Fibroblast of villous mesenchyme (primary cell): ENCODE data around the gene TMEM185A. TPM values are rescaled to one million over a fixed set of nuclear protein-coding genes. Genes with fewer than 3 reads are reported as not detected.
"Not testable (repeated sequence)": the region's sequence is repeated elsewhere in the genome, so short reads cannot be mapped to it uniquely, and the experiment has no call there.

Experiments
- DNase-seq: peaks from one replicate; pipeline ENCODE4 v3.0.0-alpha.2; 2010; ENCODE audit warnings: low read depth
- H3K4me3 ChIP-seq: 2 replicates; pipeline ENCODE4 v1.5.1; 2011; ENCODE audit warnings: low read depth, mild to moderate bottlenecking, low read length
- total RNA-seq: library from RNA; depleted of rRNA; stranded (reverse); fragments of >200 nt; gene quantifications from 2 replicates; pipeline ENCODE4 v1.2.3, GENCODE V29; 2012
- TF ChIP-seq, protein P1 (sequence below): IDR thresholded peaks from 2 replicates; pipeline ENCODE4 v1.5.1; 2012; ENCODE audit warnings: low read depth, mild to moderate bottlenecking, low read length; ENCODE audit not compliant: insufficient read depth

Gene TMEM185A
- total RNA-seq, 1 donor, result 17.7 TPM

GRCh38 chrX:149633511-149633910 is 1.9 kb upstream of the TMEM185A start:
- no peak for DNase-seq
- H3K4me3 ChIP-seq, result no peak overlapping the region
- TF ChIP-seq, protein P1, sequence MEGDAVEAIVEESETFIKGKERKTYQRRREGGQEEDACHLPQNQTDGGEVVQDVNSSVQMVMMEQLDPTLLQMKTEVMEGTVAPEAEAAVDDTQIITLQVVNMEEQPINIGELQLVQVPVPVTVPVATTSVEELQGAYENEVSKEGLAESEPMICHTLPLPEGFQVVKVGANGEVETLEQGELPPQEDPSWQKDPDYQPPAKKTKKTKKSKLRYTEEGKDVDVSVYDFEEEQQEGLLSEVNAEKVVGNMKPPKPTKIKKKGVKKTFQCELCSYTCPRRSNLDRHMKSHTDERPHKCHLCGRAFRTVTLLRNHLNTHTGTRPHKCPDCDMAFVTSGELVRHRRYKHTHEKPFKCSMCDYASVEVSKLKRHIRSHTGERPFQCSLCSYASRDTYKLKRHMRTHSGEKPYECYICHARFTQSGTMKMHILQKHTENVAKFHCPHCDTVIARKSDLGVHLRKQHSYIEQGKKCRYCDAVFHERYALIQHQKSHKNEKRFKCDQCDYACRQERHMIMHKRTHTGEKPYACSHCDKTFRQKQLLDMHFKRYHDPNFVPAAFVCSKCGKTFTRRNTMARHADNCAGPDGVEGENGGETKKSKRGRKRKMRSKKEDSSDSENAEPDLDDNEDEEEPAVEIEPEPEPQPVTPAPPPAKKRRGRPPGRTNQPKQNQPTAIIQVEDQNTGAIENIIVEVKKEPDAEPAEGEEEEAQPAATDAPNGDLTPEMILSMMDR, result no peak

DNA sequence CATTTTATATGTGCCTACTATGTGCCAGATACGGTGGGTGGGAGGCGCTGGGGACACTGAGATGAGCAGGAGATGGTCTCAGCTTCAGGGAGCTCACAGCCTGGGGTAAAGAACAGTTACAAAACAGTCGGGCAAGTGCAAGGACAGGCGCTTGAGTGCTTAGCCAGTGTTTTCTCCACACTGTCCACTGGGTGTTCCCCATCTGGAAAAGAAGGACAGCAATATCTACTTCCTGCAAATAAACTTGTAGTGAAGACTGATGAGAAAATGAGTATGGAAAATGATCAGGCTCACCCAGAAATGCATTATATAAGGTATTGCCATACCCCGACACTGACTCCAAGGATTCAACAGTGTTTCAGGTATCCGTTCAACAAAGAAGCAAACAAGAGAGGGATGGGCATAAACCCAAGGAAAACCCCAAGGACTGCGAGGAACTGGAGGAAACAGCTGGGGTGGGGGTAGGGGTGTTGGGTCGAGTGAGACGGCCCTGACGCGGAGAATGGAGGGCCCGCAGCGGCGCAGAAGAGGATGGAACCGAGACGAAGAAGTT is 835 bp downstream of the TMEM185A start:
- DNase-seq, result peak; percentile 67
- H3K4me3 ChIP-seq, result peak overlapping the region; percentile 70

GRCh38 chrX:149629730-149630387 is 1.7 kb downstream of the TMEM185A start:
- TF ChIP-seq, protein P1, result no peak
- peak overlapping the region; percentile 70 for H3K4me3 ChIP-seq
- no peak for DNase-seq

More for the DNA sequence above, 835 bp downstream of the TMEM185A start:
- TF ChIP-seq, protein P1, result peak; percentile 13

- TF ChIP-seq, protein P1, result no peak
These were observed 2.8 kb downstream of the TMEM185A start for GRCh38 chrX:149628768-149629167.

DNA sequence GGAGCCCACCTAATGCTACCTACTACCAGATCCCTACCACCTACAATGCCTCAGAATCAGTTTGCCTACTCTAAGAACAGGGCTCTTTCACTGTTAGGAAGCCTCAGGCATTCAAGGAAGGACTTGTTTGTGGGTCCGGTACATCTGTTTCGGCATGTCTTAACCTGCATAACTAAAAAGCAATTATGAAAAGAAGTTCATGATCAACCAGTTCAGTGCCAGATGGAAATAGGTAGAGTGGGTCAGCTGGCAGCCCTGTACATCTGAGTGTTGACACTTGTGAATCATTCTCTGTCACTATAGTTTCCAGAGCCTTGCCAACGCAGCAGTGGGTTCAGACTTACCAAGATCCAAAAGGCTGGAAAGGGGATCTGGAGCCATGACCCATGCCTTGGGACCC is 3.3 kb downstream of the TMEM185A start:
- no peak for DNase-seq
- TF ChIP-seq, protein P1, result no peak
- no peak overlapping the region for H3K4me3 ChIP-seq

More at GRCh38 chrX:149628768-149629167, 2.8 kb downstream of the TMEM185A start:
- no peak for DNase-seq
- no peak overlapping the region for H3K4me3 ChIP-seq

GRCh38 chrX:149626829-149627228 is 4.8 kb downstream of the TMEM185A start:
- DNase-seq, result peak; percentile 61
- not testable (repeated sequence) for H3K4me3 ChIP-seq

- not testable (repeated sequence) for H3K4me3 ChIP-seq, DNase-seq
These were observed 11.9 kb downstream of the TMEM185A start for GRCh38 chrX:149619662-149620061.

GRCh38 chrX:149618871-149619270 is 12.7 kb downstream of the TMEM185A start:
- TF ChIP-seq, protein P1, result no peak
- H3K4me3 ChIP-seq, result no peak overlapping the region
- no peak for DNase-seq
